AG04450 (cell line): Measurements from ENCODE around the gene SELE. TPM values are rescaled to one million over a fixed set of nuclear protein-coding genes. Genes with fewer than 3 reads are reported as not detected.

ENCODE experiments used
- CTCF ChIA-PET: fragments of 300-600, 350-600 bp; formaldehyde crosslinking; extraction: SDS; loops from one replicate; lab custom pipeline; 2022; ENCODE audit warnings: antibody characterized with exemption, inconsistent platforms; lab: Charles Lee
- POLR2A ChIA-PET: fragments of 350-600 bp; formaldehyde crosslinking; extraction: SDS; loops from one replicate; lab custom pipeline; 2021; ENCODE audit warnings: antibody characterized with exemption, inconsistent platforms; lab: Yijun Ruan, JAX
- DNase-seq: peaks from one replicate; pipeline ENCODE4 v3.0.0-alpha.2; 2011; ENCODE audit warnings: low read depth, low spot score
- H3K27ac ChIP-seq: one replicate; pipeline ENCODE4 v1.5.1; 2012; ENCODE audit warnings: low read depth, low read length, control low read depth
- H3K27me3 ChIP-seq: one replicate; pipeline ENCODE4 v1.6.0; 2012; ENCODE audit warnings: low read length; ENCODE audit not compliant: control insufficient read depth, insufficient read depth
- H3K4me3 ChIP-seq: 2 replicates; pipeline ENCODE4 v1.5.1; 2011; ENCODE audit warnings: mild to moderate bottlenecking, low read depth, low read length, control low read depth
- H3K9me3 ChIP-seq: 2 replicates; pipeline ENCODE4 v1.5.1; 2012; ENCODE audit warnings: low read length; ENCODE audit not compliant: control insufficient read depth, insufficient read depth
- CTCF ChIP-seq: IDR thresholded peaks from 2 replicates; pipeline ENCODE4 v1.5.1; 2011; ENCODE audit warnings: low read depth, low read length, control low read depth, inconsistent platforms
- polyA plus RNA-seq: library from polyadenylated mRNA; depleted of rRNA; stranded (reverse); fragments of >200 nt; gene quantifications from 2 replicates; pipeline ENCODE4 v1.2.3, GENCODE V29; 2011

The SELE gene
- polyA plus RNA-seq, 1 experiment: not detected

- no peaks in the 10 kb centered on the region for H3K9me3 ChIP-seq
- no peak for DNase-seq
- no peak for TF ChIP-seq CTCF
- H3K27me3 ChIP-seq: no peaks in the 10 kb centered on the region
- ChIA-PET POLR2A (no interaction called here), CTCF (interaction anchor here (2.6 kb wide), 1 partner anchor 11 kb away, joined by 12 read pairs; no protein-coding TSS in a partner anchor)
- no peak overlapping the region for H3K4me3 ChIP-seq
- H3K27ac ChIP-seq: no peak overlapping the region
Observed at GRCh38 chr1:169701261-169702005, 32.4 kb downstream of the SELE start.

DNA sequence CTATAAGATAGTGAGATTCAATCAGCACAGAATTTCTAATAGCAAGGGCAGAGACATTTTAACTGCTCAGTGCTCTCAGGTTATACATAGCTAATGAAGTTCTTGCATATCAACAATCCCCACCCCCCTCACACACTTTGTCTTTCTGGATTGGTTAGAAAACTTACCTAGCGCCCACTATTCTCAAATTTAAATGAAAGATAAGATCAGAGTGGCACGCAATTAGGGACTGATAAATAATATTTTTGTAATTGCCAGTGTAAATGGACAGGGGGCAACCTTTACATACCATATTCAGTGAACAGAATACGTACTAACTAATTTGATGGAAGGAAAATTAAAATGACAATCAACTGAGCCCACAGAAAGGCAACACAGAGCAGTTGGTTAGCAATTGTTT is 34.2 kb downstream of the SELE start:
- DNase-seq: no peak
- Histone ChIP-seq H3K4me3 (no peak overlapping the region), H3K9me3 (no peaks in the 10 kb centered on the region), H3K27ac (no peak overlapping the region), H3K27me3 (no peaks in the 10 kb centered on the region)
- no peak for TF ChIP-seq CTCF
- ChIA-PET POLR2A (no interaction called here), CTCF (interaction anchor here (1.0 kb wide), 1 partner anchor 110 kb away, joined by 3 read pairs; no protein-coding TSS in a partner anchor)

DNA sequence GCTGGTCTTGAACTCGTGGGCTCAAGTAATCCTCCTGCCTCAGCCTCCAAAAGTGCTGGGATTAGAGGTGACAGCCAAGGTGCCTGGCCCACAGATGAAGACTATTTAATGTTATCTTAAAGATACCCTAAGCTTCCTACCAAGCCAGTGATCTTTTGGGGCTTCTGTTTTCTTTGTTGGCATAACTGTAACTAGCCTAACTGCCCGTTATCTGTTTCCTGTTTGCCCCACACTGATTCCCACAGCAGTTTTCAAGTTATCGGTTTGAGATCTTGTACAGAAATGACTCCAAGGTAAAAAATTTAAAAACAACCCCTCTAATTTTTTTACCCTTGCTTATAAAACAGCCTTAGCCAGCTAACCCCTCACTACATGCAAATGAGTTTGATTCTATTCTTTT is 34.9 kb downstream of the SELE start:
- no peak overlapping the region for H3K27ac ChIP-seq
- H3K9me3 ChIP-seq: no peaks in the 10 kb centered on the region
- H3K27me3 ChIP-seq: no peaks in the 10 kb centered on the region
- no peak for DNase-seq
- POLR2A ChIA-PET: no interaction called here
- CTCF ChIA-PET: no interaction called here
- no peak for TF ChIP-seq CTCF
- H3K4me3 ChIP-seq: no peak overlapping the region

DNA sequence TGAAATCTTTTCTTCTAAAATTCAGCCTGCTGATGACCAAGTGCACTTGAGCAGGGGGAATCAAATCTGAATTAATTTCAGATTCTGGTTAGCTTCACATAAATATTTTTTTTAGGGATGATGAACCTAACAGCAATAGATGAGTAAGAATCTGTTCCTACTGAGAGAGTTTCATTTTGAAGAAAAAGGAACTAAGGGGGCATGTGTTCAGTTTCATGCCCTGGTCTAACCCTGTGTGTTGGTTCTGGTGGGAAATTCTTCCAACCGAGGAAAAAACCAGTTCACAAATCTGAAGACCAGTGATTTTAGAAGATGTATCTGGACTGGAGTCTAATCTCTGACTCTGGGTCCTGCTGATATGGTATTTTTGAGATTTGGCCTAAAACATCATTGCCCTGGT is 36.1 kb downstream of the SELE start:
- POLR2A ChIA-PET: no interaction called here
- CTCF ChIA-PET: interaction anchor here (0.6 kb wide), 3 partner anchors 22 to 355 kb away, joined by 3 to 4 read pairs (median 4); no protein-coding TSS in a partner anchor
- no peak for DNase-seq
- Histone ChIP-seq H3K9me3 (no peaks in the 10 kb centered on the region), H3K4me3 (no peak overlapping the region), H3K27me3 (no peaks in the 10 kb centered on the region), H3K27ac (no peak overlapping the region)
- TF ChIP-seq CTCF: no peak

GRCh38 chr1:169696273-169697100 is 37.4 kb downstream of the SELE start:
- Histone ChIP-seq H3K27me3 (no peaks in the 10 kb centered on the region), H3K27ac (no peak overlapping the region), H3K9me3 (no peaks in the 10 kb centered on the region), H3K4me3 (no peak overlapping the region)
- ChIA-PET POLR2A (no interaction called here), CTCF (no interaction called here)
- DNase-seq: no peak
- TF ChIP-seq CTCF: no peak
